GM18498 (cell line): ENCODE measurements around the gene KCNA4.
"Not testable (repeated sequence)": the region's sequence is repeated elsewhere in the genome, so short reads cannot be mapped to it uniquely, and the experiment has no call there.

Experiments used
- ATAC-seq: cut with Tn5 transposase; IDR thresholded peaks from one replicate; pipeline ENCODE4 v1.9.1; 2021; ENCODE audit warnings: mild to moderate bottlenecking, moderate library complexity; ENCODE audit not compliant: unreplicated experiment

KCNA4 gene

GRCh38 chr11:30016588-30017363 lies at the start of gene KCNA4:
Gene KCNA4, minus strand, starts transcription at chr11:30017030. Its CDS starts 4,352 bp downstream, at chr11:30012678.
- no peak for ATAC-seq

- ATAC-seq, result no peak
These were observed 45.3 kb upstream of the KCNA4 start for GRCh38 chr11:30062103-30062502.

- ATAC-seq, result no peak
These were observed 42.5 kb upstream of the KCNA4 start for GRCh38 chr11:30059172-30059815.

GRCh38 chr11:30049214-30049613 lies 32.4 kb upstream of the KCNA4 start:
- ATAC-seq, result no peak

- ATAC-seq, result no peak
These were observed 29.7 kb upstream of the KCNA4 start for GRCh38 chr11:30046578-30046945.

GRCh38 chr11:30045921-30046577 lies 29.2 kb upstream of the KCNA4 start:
- no peak for ATAC-seq

- ATAC-seq, result no peak
These were observed 28.3 kb upstream of the KCNA4 start for GRCh38 chr11:30045144-30045543.

GRCh38 chr11:30041171-30041570 lies 24.3 kb upstream of the KCNA4 start:
- ATAC-seq, result no peak

GRCh38 chr11:30034746-30035145 lies 17.9 kb upstream of the KCNA4 start:
- not testable (repeated sequence) for ATAC-seq

- not testable (repeated sequence) for ATAC-seq
These were observed 17.3 kb upstream of the KCNA4 start for GRCh38 chr11:30034166-30034565.

- ATAC-seq, result no peak
These were observed 8.7 kb upstream of the KCNA4 start for GRCh38 chr11:30025396-30026139.

GRCh38 chr11:30023074-30023473 lies 6.2 kb upstream of the KCNA4 start:
- ATAC-seq, result no peak

GRCh38 chr11:30019481-30019880 lies 2.7 kb upstream of the KCNA4 start:
- ATAC-seq, result no peak

- no peak for ATAC-seq
These were observed 1.7 kb upstream of the KCNA4 start for GRCh38 chr11:30018495-30018894.

GRCh38 chr11:30017445-30017895 lies 640 bp upstream of the KCNA4 start:
- no peak for ATAC-seq

GRCh38 chr11:30015725-30016412 lies 961 bp downstream of the KCNA4 start:
- no peak for ATAC-seq

GRCh38 chr11:30012346-30012745 lies 4.5 kb downstream of the KCNA4 start:
- no peak for ATAC-seq

- ATAC-seq, result no peak
These were observed 7.8 kb downstream of the KCNA4 start for GRCh38 chr11:30009060-30009459.

GRCh38 chr11:30006876-30007275 lies 10.0 kb downstream of the KCNA4 start:
- no peak for ATAC-seq

GRCh38 chr11:30002157-30002785 lies 14.6 kb downstream of the KCNA4 start:
- ATAC-seq, result no peak
